Medulla oblongata (tissue), 1 donor: Measurements from ENCODE around the gene MZT2A.
A peak's percentile ranks its signal among the peaks of the same experiment; 100 is the strongest.
"Not testable (repeated sequence)": the region's sequence is repeated elsewhere in the genome, so short reads cannot be mapped to it uniquely, and the experiment has no call there.

Experiments
- DNase-seq: peaks from one replicate; pipeline ENCODE4 v3.0.0-alpha.2; 2015; ENCODE audit errors: extremely low spot score

The MZT2A gene, protein sequence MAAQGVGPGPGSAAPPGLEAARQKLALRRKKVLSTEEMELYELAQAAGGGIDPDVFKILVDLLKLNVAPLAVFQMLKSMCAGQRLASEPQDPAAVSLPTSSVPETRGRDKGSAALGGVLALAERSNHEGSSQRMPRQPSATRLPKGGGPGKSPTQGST

DNA sequence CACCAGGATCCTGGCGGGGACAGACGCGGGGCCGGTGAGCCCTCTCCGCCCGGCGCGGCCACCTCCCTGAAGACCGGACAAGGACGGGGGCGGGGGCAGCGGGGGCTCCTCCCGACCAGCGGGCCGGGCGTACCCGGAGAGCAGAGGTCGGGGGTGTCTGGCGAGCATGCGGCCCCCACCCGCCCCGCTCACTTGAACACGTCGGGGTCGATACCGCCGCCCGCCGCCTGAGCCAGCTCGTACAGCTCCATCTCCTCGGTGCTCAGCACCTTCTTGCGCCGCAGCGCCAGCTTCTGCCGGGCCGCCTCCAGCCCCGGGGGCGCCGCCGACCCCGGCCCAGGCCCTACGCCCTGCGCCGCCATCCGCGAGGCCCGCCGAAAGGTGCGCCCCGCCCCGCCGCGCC lies at the start of gene MZT2A:
Gene MZT2A (minus strand): TSS at position 383 of the 403 bp plus-strand sequence. CDS start 21 bp downstream, at position 362.
- DNase-seq = not testable (repeated sequence)

DNA sequence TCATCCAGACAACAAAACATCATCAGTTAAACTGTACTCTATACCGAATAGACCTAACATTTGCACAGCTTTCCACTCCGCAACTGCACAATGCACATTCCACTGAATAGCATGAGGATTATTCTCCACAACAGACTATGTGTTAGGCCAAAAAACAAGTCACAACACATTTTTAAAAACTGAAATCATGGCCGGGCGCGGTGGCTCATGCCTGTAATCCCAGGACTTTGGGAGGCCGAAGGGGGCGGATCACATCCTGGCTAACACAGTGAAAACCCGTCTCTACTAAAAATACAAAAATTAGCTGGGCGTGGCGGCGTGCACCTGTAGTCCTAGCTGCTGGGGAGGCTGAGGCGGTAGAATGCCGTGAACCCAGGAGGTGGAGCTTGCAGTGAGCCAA lies 46.7 kb upstream of the MZT2A start:
- not testable (repeated sequence) for DNase-seq

DNA sequence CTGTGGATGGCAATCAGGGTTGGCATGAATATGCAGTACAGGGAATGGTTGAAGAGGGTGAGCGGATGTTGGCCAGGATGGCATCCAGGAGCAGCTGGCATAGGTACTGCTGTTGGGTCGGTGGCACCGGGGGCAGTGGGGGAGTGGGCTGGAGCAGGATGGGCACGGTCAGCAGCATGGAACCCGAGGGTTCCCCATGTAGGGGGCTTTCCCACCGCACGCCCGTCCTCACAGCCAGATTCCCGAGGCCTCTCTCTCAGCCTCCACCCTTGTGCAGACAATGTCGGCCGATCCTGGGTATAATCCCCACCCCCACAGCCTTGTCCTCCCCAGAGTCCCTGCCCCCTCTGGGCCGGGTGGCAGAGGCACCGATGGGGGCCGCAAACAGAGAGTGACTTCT lies 44.6 kb upstream of the MZT2A start:
- not testable (repeated sequence) for DNase-seq

DNA sequence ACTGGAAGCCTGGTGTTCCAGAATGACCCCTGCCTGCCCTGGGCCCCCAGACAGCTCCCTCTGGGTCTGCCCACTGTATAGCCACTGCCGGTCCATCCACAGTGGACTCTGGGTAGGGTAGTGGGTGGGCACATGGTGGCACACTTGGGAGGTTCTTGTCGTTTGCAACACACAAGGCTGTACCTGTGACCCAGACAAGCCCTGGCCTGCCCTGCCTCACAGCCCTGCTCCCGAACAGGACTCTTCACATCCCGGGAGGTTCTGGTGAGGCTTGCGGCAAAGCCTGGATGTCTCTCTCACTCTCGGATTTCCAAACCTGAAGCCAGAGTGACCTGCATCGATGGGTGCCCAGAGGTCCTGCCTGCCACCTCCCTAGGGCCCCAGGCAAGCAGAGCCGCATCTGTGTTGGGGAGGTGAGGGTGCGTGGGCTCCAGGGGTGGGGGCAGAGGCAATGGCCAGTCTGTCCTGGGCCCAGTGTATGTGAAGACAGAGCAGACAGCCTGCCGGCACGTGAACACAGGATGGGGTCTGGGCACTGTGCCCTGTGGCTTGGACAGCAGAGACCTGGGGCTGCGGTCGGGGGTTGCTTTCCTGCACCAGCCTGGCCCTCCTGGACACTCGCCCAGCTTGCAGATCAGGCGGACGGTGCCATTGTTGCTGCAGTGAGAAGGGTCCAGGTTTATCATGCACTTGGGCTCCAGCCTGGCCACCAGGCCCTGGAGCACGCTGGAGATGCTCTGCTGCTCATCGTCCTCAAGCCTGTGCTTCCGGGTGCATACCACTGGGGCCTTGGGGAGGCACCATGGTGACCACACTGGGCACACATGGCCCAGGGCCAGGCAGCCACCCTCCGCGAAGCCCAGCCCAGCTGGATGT lies 44.0 kb upstream of the MZT2A start:
- not testable (repeated sequence) for DNase-seq

DNA sequence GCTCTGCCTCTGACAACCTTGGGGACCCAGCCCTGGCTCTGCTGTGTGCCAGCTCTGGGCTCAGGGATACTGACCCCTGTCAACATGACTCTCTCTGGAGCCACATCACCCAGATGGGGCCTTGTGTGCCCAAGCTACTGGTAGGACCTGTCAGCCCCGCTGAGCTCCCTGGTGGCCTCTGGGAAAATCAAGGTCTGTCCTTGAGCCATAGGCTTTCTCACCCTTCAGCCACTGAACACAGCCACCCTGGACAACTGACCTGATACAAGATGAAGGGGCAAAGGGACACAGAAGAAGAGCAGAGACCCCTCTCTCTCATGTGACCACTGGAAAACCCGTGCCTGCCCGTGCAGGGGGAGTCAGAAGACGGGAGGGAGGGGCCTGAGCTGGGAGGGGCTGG lies 43.3 kb upstream of the MZT2A start:
- no peak for DNase-seq

DNA sequence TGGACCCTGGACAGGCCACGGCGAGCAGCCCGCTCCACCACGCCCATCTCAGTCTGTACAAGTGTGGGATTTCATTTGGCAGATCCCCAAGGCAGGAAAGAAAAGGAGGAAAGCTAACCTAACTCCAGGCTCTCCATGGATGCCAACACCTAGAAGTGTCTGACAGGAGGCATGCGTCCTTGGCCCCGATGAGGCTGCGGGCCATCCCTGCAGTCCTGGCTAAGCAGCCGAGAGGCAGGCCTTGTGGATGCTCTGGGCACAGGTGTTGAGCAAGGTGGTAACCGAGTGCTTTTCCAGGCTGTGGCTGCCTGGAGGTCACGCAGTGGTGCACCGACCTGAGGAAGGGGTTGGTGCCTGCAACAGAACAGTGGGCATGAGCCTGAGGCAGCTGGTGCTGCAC lies 42.8 kb upstream of the MZT2A start:
- not testable (repeated sequence) for DNase-seq

DNA sequence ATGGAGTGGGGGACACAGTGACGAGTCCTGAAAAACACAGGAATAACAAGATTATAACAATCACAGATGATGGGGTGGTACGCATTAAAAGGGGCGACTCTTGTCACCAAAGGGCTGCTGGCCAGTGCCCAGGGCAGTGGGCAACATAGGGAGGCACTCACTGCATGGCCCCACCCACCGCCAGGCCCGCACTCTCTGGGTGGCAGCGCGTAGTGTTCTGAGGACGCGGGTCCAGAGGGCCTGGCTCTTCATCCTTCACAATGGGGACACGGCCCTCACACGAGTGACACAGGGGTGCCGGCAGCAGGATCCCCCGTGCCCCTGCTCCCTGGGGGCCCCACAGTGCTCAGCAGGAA lies 42.1 kb upstream of the MZT2A start:
- DNase-seq = not testable (repeated sequence)

DNA sequence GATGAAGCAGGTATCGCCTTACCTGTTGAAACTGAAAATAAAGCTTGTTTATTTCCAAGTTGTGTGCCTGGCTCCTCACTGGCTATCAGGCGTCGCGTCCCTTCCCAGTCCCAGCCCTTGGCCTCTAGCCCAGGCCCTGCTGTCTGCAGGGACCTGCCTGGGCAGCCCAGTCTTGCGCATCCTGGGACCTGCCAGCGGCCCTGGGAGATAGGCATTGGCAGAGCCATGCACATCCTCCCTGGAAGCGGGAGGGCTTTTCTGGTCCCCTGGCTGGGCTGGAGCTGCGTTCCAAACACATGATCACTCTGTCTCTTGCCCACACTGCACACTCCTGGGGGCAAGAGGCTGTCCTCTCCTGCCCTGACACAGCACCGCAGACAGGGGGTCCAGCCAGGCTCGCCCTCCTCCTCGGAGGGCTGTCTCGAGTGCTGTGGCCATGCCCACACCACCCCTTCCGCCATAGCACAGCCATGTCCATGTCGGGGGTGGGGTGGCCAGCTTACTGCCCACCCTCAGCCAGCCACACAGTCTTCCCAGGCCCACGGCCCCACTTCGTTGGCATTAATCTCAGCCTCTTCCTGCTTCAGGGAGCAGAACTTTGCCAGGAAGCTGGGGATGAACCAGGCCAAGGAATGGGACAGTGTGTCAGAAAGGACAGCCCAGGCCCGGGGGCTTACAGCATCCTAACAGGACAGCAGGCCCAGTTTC lies 41.6 kb upstream of the MZT2A start:
- DNase-seq = not testable (repeated sequence)

DNA sequence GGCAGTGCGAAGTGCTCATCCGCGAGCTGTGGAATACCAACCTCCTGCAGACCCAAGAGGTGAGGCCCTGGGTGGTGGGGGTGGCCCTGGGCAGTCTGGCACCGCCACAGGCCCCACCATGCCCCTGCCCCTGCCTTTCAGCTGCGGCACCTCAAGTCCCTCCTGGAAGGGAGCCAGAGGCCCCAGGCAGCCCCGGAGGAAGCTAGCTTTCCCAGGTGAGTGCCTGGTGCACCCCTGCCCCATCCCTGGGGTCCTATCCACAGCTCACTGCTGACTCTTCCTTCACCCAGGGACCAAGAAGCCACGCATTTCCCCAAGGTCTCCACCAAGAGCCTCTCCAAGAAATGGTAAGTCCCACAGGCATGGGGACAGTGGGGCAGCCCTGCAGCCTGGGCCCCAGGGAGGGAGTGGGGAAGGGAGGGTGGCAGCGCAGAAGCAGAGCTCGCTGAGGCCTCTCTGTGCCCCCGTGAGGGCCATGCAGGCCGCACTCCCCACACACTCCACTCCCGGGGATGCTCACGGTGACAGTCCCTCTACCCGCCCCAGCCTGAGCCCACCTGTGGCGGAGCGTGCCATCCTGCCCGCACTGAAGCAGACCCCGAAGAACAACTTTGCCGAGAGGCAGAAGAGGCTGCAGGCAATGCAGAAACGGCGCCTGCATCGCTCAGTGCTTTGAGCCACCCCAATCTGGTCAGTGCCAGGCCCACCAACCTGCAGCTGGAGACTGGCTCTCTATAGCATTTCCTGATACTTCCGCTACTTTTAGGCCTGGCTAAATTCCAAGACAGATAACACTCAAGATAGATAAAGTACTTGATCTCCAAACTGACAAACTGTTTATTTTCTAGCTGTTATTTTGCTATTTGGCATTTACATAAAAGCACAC lies 40.8 kb upstream of the MZT2A start:
- not testable (repeated sequence) for DNase-seq

DNA sequence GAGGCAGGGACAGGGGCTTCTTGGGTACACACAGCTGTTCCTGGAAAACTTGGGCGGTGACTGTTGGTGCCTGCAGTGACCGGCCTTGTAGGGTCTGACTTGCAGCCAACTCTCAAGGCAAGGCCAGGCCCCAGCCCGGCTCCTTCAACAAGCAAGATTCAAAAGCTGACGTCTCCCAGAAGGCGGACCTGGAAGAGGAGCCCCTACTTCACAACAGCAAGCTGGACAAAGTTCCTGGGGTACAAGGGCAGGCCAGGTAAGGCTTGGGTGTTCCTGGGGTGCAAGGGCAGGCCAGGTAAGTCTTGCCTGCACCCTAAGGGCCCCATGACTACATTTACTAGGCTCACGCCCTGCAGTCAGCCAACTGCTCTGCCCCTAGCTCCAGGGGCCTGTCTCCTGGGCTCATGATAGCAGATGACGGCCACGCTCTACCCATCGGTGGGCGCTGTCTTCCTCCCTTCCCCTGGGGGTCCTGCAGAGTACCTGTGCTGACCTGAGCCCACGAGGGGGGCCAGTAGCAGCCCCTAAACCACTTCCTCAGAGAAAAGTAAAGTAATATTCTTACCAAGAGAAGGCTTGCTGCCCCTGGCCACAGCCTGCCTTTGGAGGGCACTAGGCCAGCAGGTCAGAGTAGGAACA lies 39.5 kb upstream of the MZT2A start:
- not testable (repeated sequence) for DNase-seq

DNA sequence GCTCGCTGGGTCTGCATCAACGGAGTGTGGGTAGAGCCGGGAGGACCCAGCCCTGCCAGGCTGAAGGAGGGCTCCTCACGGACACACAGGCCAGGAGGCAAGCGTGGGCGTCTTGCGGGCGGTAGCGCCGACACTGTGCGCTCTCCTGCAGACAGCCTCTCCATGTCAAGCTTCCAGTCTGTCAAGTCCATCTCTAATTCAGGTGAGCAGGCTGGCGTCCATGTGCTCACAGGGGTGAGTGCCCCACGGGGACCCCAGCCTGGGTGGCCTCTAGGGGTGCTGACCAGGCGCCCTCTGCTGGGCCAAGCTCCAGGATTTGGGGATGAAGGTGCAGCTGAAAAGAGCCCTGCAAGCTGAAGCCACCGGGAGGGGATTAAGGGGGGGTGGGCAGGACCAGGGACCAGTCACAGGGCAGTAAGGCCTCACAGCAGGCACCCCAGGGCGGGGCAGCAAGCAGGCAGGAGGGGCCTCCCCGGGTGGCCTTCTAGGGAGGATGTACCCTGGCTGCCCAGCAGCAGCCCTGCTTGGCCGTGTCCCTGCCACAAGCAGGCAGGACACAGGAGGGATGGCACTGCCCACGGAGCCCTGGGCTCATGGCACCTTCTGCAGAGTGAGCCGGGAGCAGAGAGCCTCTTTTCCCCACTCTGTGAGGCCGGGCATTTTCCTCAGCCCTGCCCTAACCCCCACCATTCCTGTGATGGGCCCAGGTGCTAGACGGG lies 38.6 kb upstream of the MZT2A start:
- DNase-seq = not testable (repeated sequence)

DNA sequence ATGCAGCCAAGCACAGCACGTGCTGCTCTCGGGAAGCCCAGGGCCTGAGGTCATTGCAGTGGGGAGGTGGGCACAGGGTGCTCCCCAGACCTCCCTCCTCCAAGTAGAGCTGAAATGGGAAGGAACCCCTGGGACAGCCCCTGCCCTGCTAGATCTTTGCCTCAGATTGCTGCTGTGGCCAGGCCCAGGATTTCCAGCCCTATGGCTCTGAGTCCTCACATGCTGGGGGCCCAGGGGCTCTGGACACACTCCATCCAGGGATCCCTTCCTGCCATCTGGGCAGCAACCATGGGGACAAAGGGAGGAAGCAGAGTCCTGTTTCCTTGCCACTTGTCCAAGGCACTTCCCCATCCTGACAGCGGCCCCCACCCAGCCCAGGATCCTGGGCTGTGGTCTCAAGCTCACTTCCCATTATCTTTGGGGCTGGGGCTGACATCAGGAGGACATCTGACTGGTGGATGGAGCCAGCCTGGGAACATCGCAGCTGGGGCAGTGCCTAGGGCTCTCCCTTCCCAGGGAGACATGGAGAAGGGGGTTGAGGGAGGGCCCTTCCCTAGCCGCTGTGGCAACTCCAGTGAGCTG lies 37.8 kb upstream of the MZT2A start:
- DNase-seq = not testable (repeated sequence)

DNA sequence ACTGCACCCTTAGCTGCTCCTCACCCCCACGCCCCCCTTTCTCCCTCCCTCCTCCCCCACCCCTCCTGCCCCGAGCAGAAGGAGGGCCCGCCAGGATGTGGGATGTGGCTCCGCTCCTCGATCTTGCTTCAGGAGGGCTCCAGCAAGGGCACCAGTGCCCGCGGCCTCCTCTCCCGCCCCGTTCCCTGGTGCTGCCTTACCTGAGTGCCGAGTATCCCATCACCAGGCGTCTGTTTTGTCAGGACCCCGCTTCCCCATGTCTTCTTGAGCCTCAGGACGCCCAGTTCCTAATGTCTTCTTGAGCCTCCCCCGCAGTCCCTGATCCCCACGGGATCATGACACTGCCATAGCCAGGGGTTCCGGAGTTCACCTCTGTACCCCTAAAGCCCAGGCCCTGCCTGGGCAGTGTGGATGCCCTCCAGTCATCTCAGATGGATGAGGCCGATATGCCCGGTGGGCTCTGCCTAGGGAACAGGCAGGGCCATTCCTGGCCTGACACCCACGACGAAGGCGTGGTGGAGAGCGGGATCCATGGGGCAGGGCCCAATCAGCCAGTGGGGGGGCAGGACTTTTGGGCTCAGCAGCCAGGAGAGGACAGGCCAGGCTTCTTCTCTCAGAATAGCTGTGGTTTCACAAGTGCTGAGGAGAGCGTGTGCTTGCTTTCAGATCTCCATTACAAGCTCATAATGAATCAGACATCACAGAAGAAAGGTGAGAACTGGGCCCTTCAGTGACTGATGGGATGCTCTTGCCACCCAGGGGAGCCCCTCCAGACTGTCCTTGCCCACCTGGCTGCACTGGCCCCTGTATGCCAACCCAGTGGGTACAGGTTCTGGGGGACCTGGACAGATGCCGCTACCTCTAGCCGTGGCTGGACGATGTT lies 37.0 kb upstream of the MZT2A start:
- DNase-seq = not testable (repeated sequence)

DNA sequence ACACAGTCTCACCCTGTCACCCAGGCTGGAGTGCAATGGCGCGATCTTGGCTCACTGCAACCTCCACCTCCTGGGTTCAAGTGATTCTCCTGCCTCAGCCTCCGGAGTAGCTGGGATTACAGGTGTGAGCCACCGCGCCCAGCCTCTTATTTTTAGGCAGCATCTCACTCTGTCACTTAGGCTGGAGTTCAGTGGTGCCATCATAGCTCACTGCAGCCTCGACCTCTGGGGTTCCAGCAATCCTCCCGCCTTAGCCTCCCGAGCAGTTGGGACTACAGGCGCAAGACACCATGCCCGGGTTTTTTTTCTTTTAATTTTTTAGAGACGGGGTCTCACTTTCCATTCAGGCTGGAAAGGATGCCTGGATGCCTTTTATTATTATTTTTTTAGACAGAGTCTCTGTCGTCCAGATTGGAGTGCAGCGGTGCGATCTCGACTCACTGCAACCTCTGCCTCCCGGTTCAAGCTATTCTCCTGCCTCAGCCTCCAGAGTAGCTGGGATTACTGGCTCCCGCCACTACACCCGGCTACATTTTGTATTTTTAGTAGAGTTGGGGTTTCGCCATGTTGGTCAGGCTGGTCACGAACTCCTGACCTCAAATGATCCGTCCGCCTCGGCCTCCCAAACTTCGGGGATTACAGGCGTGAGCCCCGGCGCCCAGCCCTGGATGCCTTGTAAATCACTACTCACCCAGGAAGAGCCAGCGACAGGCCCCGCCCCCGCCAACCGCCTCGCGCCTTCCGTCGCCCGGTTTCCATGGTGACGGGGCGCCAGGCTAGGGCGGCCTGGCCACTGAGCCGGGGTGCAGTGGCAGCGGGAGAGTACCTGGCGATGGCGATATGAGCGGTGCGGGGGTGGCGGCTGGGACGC lies 35.2 kb upstream of the MZT2A start, which contains the start of gene CCDC74A:
Gene CCDC74A (plus strand): TSS at position 758 of the 871 bp plus-strand sequence. CDS start 83 bp downstream, at position 841.
- DNase-seq = peak; percentile 35

DNA sequence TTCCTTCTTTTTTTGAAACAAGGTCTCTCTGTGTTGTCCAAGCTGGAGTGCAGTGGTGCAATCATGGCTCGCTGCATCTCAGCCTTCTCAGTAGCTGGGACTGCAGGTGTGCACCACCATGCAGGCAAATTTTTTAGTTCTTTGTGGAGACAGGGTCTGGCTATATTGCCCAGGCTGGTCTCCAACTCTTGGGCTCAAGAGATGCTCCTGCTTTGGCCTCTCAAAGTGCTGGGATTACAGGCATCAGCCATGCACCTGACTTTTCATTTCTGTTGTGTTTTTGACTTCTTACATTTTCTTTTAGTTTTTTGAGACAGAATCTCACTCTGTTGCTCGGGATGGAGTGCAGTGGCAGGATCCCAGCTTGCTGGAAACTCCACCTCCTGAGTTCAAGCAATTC lies 33.1 kb upstream of the MZT2A start:
- not testable (repeated sequence) for DNase-seq

DNA sequence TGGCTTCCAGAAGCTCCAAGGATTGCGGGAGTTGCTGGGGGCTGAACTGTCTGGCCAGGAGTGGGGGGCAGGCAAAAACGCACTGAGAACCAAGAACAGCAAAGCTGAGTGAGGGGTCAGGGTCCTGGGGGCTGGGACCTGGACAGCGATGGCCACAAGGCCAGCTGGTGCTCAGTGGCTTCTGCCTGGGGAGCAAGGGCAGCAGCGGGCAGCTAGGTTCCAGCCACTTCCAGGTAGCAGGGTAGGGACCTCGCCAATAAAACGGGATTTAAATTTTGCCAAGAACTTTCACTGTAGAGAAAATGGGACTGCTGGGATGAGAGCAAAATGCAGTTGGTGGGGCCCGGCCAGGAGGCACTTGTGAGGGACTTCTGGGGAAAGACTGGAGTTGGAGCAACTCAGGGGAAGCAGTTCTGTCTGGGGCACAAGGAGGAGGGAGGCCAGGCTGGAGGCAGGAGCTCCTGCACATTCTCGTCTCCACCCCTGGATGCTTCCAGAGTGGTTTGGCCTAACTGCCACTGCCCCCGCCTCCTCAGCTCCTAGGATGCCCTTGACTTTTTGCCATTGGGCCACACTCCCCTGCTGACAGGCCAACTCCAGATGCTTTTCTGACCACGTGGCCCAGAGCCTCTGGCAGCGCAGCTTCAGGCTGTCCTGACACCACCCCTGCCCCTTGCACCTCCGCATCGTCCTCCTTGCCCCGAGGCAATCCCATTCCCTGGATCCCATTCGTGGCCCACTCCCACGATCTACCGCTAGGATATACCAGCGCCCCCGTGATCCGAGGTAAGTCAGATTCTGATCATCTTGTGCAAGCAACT lies 30.0 kb upstream of the MZT2A start:
- no peak for DNase-seq

DNA sequence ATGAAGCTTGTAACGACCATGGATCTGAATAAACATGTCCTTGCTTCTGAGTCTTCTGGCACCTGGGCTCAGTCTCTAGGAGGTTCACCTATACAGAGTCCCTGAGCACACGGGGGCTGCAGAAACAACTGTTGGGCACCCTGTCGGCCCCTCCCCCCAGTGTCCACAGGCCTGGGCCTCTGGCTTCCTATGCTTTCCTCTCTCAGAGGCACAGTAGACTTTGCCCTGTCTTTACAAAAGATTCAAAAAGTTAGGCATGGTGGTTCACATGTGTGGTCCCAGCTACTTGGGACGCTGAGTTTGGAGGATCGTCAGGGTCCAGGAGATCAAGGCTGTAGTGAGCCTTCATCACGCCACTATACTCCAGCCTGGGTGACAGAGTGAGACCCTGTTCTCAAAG lies 29.3 kb upstream of the MZT2A start:
- DNase-seq = not testable (repeated sequence)
